Measurements from ENCODE around the gene PTAFR.

PTAFR gene

DNA sequence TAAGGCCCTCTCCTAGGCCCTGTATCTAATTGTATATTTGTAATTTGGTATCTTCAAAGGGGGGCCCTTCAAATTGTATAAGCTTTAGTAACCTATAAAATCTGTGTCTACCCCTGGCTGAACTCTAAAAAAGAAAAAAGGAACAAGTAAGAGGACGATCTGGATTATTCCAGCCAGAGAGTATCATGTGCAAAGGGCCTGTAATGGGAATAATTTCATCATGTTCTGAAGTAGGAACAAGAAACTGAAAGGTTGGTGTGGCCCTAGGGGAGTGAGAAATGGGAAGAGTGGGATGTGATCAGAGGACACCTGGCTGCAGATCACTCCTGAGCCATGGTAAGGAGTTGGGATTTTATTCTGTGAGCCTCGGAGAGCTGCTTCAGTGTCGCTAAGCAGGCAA lies 14.7 kb downstream of the PTAFR start:
- TF ChIP-seq, protein P1, sequence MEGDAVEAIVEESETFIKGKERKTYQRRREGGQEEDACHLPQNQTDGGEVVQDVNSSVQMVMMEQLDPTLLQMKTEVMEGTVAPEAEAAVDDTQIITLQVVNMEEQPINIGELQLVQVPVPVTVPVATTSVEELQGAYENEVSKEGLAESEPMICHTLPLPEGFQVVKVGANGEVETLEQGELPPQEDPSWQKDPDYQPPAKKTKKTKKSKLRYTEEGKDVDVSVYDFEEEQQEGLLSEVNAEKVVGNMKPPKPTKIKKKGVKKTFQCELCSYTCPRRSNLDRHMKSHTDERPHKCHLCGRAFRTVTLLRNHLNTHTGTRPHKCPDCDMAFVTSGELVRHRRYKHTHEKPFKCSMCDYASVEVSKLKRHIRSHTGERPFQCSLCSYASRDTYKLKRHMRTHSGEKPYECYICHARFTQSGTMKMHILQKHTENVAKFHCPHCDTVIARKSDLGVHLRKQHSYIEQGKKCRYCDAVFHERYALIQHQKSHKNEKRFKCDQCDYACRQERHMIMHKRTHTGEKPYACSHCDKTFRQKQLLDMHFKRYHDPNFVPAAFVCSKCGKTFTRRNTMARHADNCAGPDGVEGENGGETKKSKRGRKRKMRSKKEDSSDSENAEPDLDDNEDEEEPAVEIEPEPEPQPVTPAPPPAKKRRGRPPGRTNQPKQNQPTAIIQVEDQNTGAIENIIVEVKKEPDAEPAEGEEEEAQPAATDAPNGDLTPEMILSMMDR (conservative IDR thresholded peaks at IDR 0.05), result no peak
- no peak overlapping the region for H3K27ac ChIP-seq

DNA sequence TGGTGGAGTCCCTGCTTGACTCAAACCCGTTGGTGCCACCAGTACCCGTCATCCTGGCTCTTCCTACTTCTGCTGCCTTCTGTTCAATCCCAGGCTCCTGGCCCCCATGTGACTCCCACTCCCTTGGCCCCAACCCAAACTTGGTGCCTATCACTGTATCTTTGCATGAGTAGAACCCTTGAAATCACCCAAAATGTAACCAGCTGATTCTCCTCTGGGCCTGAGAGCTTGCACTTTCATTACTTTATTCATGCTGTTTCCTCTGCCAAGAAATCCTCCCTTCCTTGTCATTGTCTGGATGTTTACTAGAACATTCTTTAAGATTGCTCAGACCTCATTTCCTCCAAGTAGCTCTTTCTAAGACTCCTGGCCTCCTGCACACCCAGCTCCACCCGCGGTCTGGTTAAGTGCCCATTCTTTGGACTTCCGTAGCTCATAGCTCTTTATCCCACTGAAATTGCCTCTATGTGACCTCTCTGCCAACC lies 15.7 kb downstream of the PTAFR start:
- H3K27ac ChIP-seq, result no peak overlapping the region
- TF ChIP-seq, protein P1 (conservative IDR thresholded peaks at IDR 0.05), result no peak

DNA sequence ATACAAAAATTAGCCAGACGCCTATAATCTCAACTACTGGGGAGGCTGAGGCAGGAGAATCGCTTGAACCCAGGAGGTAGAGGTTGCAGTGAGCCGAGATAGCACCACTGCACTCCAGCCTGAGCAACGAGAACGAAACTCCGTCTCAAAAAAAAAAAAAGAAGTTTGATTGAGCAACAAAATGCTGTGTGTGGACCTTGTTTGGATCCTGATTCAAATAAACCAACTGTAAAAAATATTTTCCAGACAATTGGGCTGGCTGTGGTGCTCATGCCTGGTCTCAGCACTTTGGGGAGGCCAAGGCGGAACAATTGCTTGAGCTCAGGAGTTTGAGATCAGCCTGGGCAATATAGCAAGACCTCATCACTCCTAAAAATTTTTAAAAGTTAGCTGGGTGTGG lies 16.8 kb downstream of the PTAFR start:
- no peak overlapping the region for H3K27ac ChIP-seq
- TF ChIP-seq, protein P1 (conservative IDR thresholded peaks at IDR 0.05), result no peak

DNA sequence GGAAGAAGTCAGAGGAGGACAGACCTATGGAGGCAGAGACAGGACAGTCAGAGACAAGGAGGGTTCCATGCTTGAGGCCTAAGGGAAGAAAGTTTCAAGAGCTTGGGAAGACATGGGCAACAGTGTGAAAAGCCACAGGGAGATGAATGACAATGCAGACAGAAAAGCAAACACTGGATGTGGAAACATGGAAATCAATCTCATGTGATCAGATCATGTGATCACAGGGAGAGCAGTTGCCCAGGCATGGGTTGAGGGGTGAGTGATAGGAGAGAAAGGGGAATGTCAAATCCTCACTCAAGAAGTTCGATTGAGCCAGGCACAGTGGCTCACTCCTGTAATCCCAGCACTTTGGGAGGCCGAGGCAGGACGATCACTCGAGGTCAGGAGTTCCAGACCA lies 17.2 kb downstream of the PTAFR start:
- TF ChIP-seq, protein P1 (conservative IDR thresholded peaks at IDR 0.05), result no peak
- H3K27ac ChIP-seq, result no peak overlapping the region

DNA sequence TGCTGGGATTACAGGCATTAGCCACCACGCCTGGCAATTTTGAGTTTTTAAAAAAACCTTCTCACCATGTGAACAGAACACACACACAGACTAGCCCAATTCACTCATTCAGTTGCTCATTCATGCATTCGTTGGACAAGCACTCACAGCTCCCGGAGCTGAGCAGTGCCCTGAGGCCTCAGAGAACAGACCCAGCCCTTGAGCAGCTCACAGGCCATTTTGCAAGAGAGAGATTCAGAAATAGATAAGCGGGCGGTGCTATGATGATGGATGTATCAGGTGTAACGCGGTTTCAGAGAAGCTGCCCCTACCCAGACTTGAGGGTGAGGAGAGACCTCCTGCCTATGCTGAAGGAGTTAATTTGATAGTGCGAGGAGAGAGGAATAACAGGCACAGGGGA lies 18.6 kb downstream of the PTAFR start:
- TF ChIP-seq, protein P1 (conservative IDR thresholded peaks at IDR 0.05), result no peak
- no peak overlapping the region for H3K27ac ChIP-seq

DNA sequence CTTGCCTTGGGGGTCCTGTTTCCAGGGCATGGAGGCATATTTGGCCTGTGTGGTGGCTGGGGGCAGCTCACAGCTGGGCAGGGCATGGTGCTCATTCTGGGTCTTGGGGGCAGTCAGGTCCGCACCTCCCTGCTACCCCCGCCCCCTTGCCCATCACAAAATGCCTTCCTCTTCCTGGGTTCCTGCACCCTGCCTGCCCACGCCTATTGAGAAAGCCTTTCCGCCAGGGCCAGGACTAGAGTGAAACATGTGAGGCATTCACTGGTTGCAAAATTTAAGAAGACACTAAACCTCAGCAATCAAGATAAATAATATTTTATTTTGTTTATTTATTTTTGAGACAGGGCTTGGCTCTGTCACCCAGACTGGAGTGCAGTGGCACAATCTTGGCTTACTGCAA lies 19.7 kb downstream of the PTAFR start:
- TF ChIP-seq, protein P1 (conservative IDR thresholded peaks at IDR 0.05), result no peak
- no peak overlapping the region for H3K27ac ChIP-seq

DNA sequence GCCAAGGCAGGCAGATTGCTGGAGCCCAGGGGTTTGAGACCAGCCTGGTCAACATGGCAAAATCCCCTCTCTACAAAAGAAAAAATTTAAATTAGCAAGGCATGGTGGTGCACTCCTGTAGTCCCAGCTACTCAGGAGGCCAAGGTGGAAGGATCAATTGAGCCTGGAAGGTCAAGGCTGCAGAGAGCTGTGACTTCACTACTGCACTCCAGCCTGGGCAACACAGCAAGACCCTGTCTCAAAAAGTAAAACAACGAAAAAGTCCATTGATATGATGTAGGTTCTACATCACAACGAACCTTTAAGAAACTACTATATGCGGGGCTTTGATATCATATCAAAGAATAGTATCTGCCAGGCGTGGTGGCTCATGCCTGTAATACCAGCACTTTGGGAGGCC lies 20.9 kb downstream of the PTAFR start:
- no peak overlapping the region for H3K27ac ChIP-seq
- TF ChIP-seq, protein P1 (conservative IDR thresholded peaks at IDR 0.05), result no peak
